ENCODE measurements around the gene KCNK17.
A peak's percentile ranks its signal among the peaks of the same experiment; 100 is the strongest.

The KCNK17 gene

DNA sequence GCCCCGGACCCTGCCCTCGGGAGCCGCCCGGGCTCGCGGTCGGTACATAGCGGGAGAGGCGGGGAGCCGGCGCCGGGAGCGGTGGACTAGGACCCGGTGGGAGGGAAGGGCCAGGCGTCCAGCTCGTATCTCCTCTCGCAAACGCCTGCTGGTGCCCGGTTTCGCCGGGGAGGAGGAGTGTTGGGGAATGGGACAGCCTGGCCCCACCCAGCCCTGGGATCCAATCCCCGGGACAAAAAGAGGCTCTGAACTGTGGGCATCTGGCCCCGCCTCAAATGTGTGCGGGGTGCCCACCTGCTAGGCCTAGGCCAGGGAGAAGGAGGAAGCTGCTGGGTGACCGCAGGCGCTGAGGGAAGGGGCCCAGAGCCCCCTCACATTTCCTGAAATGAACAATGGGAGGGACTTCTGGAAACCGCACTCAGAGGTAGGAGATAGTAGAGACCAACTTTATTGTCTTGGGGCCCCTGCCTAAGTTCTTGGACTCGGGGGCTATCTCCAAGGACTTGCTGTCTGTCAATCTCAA, at the start of gene KCNK17:
Gene KCNK17 (minus strand): TSS at position 147 of the 523 bp plus-strand sequence. CDS start 99 bp downstream, at position 48.
- DNase-seq (ENCODE audit: low read depth in 1 of 2, low spot score in 1 of 2) = no peak

- no peak for DNase-seq (ENCODE audit: low read depth in 1 of 2, low spot score in 1 of 2)
Observed at GRCh38 chr6:39363280-39363679, 49.1 kb upstream of the KCNK17 start.

- no peak for DNase-seq (ENCODE audit: low read depth in 1 of 2, low spot score in 1 of 2)
Observed at GRCh38 chr6:39362487-39362865, 48.3 kb upstream of the KCNK17 start.

DNA sequence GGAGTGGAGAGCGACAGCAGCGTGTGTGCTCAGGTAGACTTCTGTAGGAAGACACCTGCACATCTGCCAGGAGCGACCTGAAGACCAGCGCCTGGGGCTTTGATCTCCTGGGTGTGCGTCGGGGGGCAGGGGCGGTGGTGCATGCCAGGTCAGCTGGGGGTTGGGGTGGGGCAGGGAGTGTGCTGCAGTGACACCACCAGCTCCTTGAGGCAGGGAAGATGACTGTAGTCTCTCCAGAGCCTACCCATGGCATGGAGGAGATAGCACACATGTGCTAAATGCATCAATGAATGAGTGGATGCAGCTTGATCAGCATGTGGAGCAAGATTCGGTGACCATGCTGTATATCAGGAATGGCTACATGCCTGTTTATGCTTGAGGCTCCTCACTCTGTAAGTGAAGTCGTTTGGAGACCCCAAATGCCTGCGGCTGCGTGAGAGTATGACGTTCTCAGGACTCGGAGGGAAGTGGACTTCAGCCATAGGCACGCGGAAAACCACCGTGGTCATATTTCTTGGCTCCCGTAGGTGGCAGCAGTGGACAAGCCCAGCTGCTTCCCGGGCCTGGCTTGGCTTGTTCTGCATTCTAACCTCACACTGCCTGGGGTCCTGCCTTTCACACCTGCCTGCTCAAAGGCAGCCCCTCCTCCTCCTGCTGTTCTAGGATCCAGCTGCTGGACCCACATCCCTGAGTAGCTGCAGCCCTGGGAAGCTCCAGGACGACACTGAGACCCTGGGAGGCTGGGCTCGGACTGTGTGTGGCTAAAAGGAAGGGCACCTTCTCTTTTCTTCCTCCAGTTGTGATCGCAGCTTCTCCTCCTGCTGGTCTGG, 47.7 kb upstream of the KCNK17 start:
- peak; percentile 7 to 16 for DNase-seq (ENCODE audit: low read depth in 1 of 2, low spot score in 1 of 2)

DNA sequence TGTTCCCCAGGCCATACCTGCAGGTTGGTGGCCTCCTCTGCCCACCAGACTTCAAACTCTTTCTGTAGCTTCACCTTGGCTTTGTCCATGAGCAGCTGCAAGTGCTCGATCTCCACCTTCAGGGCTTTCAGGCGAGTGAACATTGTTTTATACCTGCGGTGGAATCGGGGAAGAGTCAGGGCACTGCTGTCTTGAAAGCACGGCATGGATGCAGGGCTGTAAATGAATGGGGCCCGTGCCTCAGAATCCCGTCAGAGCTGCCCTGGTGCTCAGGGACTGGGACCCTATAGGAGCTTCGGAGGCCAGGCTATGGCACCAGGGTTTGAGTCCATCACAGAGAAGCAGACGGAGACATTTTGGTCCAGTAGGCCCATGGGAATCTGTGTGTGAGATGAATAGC, 46.2 kb upstream of the KCNK17 start:
- no peak for DNase-seq (ENCODE audit: low read depth in 1 of 2, low spot score in 1 of 2)

DNA sequence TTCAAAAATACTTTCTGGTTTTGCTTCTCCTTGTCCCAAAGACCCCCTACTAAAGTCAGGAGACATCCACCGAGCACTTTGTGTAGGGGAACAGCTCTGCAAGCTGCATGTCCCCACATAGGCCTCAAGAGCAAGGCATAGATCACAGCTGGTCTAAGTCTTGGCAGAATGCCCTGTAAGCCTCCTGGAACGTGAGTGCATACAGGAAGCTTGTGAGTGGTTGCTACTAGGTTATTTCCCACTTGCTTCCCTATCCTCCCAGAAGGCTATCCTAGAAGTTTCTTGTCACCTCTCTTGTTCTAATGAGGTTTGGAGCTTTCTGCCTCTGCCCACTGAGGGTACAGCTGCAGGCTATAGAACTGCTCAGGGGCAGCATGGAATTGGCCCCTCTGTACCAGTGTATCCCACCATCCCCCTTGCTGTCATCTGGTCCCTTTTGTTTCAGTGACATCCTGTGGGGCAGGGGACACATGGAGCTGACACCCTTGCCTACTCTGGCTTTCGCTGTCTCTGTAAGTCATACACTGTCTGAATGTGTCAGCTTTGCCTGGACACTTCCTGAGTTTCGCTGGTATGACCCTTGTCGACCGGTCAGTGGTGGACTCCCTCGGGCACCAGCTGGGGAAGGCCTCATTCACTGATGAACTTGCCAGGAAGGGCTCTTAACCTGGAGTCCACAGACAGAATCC, 43.9 kb upstream of the KCNK17 start:
- no peak for DNase-seq (ENCODE audit: low read depth in 1 of 2, low spot score in 1 of 2)

DNA sequence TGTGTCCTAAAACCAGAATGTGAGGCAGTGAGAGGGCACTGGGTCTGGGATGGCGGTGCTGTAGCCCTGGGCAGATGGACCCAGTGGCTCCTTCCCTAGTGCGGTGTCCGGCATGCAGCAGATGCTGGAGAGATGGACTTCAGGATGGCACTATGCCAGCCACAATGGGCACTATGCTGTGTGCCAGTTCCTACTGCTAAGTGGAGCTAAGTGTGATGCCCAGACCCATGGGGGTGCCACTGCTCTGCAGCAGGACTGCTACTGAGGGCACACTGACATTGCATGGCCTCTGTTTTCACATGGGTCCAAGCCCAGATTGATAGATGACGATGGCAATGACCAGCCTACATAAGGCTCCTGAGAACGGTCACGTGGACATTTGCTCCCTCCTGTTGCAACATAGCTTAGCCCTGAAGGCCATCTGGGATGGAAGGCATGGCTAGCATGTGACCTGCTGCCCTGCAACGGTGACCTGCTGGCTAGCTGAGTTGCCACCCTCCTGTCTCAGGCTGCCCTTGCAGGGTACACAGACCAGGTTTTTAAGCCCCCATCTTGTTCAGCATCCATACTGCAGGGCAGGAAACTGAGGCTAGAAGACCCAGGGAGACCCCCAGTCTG, 39.6 kb upstream of the KCNK17 start:
- DNase-seq (ENCODE audit: low read depth in 1 of 2, low spot score in 1 of 2) = no peak

DNA sequence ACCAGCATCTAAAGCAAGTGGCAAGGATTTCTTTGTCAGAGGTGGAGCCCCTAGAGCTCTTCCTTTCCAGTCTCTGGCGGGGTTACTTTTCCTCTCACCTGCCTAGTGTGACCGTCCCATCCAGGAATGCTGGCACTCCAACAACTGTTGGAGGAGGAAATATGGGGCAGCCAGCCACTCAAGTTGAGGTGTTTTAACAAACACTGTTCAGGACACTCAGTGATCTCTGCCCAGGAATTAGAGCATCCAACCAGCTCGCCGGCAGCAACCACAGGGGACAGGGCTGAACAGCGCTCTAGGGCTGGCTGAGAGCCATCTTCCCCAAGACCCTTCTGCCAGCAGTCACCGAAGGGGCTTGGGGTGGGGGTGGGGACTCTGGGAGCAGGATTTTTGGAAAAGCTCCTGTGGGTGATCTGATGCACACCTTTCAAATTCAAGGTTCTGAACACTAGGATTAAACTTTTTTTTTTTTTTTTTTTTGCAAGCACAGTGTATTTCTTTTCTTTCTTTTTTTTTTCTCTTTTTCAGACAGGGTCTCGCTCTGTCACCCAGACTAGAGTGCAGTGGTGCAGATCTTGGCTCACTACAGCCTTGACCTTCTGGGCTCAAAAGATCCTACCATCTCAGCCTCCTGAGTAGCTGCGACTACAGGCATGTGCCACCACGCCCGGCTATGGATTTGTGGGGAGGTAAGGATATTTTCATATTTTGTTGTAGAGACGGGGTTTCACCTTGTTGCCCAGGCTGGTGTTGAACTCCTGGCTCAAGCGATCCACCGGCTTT, 36.7 kb upstream of the KCNK17 start:
- DNase-seq (ENCODE audit: low read depth in 1 of 2, low spot score in 1 of 2) = no peak

- no peak for DNase-seq (ENCODE audit: low read depth in 1 of 2, low spot score in 1 of 2)
Observed at GRCh38 chr6:39348740-39349139, 34.5 kb upstream of the KCNK17 start.

- peak; percentile 11 to 25 for DNase-seq (ENCODE audit: low read depth in 1 of 2, low spot score in 1 of 2)
Observed at GRCh38 chr6:39347906-39348585, 33.8 kb upstream of the KCNK17 start.

- DNase-seq (ENCODE audit: low read depth in 1 of 2, low spot score in 1 of 2) = no peak
Observed at GRCh38 chr6:39347206-39347605, 33.0 kb upstream of the KCNK17 start.

DNA sequence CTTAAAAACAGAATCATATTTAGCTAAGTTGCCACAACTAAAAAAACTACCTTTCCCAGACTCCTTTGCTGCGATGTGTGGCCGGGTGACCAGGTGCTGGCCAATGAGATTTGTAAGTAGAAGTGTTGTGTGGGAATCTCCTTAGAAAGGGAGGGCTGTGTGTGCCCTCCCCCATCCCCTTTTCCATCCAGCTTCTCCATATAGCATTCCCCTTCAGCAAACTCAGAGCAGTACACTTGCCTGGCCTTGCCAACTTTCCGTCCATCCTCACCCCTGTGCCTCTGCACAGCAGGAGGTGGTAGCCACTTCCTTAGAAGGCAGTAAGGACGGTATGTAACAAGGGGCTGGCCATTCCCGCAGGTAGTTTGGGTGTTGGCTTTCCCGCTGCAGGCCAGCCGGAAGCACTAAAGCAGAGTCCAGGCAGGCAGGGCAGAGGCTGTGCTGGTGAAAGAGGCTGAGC, 30.6 kb upstream of the KCNK17 start:
- no peak for DNase-seq (ENCODE audit: low read depth in 1 of 2, low spot score in 1 of 2)

- DNase-seq (ENCODE audit: low read depth in 1 of 2, low spot score in 1 of 2) = no peak
Observed at GRCh38 chr6:39343396-39343870, 29.2 kb upstream of the KCNK17 start.

DNA sequence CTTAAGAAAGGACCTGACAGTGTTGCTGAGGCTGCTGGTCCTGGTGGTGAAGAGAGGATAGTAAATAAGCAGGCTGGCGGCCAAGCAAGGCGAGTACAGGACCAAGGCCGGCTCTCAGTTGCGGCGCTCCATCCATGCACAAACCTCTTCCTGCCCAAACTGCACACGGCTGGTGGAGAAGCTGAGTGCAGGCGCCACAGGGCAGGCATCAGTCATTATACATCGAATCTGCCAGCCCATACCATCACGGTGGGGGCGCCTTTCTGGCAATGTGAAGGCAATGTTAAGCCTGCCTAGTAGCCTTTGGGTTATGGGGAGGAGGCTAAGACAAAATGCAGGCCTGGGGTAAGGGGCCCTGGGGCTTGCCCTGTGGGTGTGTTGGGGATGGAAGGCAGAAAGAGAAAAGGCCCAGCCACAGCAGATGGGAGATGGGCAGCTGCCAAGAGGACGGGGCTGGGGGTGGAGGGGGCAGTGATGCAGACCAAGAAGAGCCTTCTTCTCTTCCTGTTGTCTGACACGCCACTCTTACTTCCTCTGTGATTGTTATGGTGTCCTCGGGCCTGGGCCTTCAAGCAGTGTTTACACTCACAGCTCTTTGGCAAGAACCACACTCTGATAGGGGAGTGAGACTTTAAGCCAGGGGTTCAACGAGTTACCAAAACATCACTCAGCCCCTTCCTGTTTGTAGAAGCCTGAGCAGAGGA, 28.6 kb upstream of the KCNK17 start:
- DNase-seq (ENCODE audit: low read depth in 1 of 2, low spot score in 1 of 2) = no peak

DNA sequence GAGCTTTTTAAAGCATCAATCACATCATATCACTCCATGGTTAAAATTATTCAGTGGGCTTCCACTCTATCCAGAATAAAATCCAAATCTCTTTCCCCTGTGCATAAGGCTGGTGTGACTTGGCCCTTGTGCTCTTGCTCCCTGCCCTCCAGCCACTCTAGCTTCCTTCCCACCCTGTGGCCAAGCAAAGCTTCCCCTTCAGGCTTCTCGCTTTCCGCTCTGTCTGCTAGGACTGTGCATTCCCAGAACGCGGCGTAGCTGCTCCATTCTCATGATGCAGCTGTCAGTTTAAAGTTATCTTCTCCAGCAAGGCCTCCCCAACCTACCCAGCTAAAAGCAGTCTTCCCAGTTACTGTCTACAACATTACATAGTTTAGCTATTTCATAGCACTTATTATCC, 27.7 kb upstream of the KCNK17 start:
- DNase-seq (ENCODE audit: low read depth in 1 of 2, low spot score in 1 of 2) = no peak

GRCh38 chr6:39341352-39341751, 27.1 kb upstream of the KCNK17 start:
- DNase-seq (ENCODE audit: low read depth in 1 of 2, low spot score in 1 of 2) = no peak

DNA sequence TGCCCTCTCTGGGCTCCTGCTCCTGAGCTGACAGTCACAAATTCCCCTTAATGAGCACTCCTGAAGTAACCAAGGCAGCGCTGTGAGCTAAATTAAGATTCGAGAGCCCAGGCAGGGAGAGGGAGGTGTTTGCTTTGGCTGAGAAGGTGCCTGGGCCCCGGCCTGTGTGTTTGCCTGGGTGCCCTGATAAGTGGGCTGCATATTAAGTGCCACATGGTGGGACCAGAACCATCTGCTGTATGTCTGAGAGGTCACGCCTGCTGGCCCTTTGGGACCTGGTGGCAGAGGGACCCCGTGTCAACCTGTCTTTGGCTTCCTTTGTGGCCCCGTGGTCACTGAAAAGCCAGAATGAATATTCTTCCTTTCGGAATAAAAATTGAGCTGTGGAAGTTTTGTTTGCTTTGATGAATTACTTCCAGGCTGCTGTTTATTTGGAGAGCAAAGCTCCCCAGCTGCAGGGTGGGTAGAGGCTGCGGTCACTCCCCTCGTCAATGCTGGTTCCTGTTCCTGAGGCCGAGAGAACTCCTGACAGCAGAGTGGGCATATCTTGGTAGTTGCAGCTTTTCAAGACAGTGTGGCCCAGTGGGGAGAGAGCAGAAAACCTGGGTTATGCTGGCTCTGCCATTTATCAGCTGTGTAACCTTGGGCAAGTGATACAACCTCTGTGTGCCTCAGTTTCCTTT, 25.8 kb upstream of the KCNK17 start:
- DNase-seq (ENCODE audit: low read depth in 1 of 2, low spot score in 1 of 2) = no peak

GRCh38 chr6:39339096-39339867, 25.1 kb upstream of the KCNK17 start:
- no peak for DNase-seq (ENCODE audit: low read depth in 1 of 2, low spot score in 1 of 2)

Data from activated T-helper 1 cell treated with anti-CD3 and anti-CD28 coated beads, Interleukin-2, amount 50 U/mL, for 16 hours (primary cell).